Activated T-helper 1 cell treated with anti-CD3 and anti-CD28 coated beads, Interleukin-12 subunit alpha, Interleukin-12 subunit beta, Interleukin-2, Interleukin-4 antibody, amounts not matched to agents 30 ng/mL and 10 ng/mL and 1 ng/mL, durations not matched to agents 14 hours and 24 hours and 36 hours (primary cell): ENCODE results near the gene MICU1. TPM values are rescaled to one million over a fixed set of nuclear protein-coding genes. Genes with fewer than 3 reads are reported as not detected.
"Not testable (repeated sequence)": the region's sequence is repeated elsewhere in the genome, so short reads cannot be mapped to it uniquely, and the experiment has no call there.

Experiments
- DNase-seq: peaks from one replicate; pipeline ENCODE4 v3.0.0; 2021; ENCODE audit warnings: low spot score
- H3K27ac Mint-ChIP-seq: one replicate; pipeline ENCODE4 v1.8.0; 2021; ENCODE audit warnings: mild to moderate bottlenecking, mixed read lengths
- H3K27me3 Mint-ChIP-seq: one replicate; pipeline ENCODE4 v1.8.0; 2022; ENCODE audit warnings: mild to moderate bottlenecking, moderate library complexity, mixed read lengths; ENCODE audit not compliant: insufficient read depth
- H3K36me3 Mint-ChIP-seq: one replicate; pipeline ENCODE4 v1.8.0; 2021; ENCODE audit warnings: low read depth, mixed read lengths
- H3K4me1 Mint-ChIP-seq: one replicate; pipeline ENCODE4 v1.8.0; 2021; ENCODE audit warnings: low read depth, mixed read lengths
- H3K4me3 Mint-ChIP-seq: one replicate; pipeline ENCODE4 v1.8.0; 2021; ENCODE audit warnings: mild to moderate bottlenecking, moderate library complexity, mixed read lengths
- H3K9me3 Mint-ChIP-seq: one replicate; pipeline ENCODE4 v1.8.0; 2021; ENCODE audit warnings: mixed read lengths
- intact Hi-C: fragments of 100-400 bp; cut with micrococcal nuclease; formaldehyde crosslinking; loops from one replicate; pipeline ENCODE4 v1.15.1; 2024
- total RNA-seq: library from RNA; stranded (reverse); gene quantifications from 2 replicates; pipeline ENCODE4 v1.2.3, GENCODE V29; 2022

MICU1 gene
- total RNA-seq, 1 donor from 2014 or later = 28.4 TPM

DNA sequence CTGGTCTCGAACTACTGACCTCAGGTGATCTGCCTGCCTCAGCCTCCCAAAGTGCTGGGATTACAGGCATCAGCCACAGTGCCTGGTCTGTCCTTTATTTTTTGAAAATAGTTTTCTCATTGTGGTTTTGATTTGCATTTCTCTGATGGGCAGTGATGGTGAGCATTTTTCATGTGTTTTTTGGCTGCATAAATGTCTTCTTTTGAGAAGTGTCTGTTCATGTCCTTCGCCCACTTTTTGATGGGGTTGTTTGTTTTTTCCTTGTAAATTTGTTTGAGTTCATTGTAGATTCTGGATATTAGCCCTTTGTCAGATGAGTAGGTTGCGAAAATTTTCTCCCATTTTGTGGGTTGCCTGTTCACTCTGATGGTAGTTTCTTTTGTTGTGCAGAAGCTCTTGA, 182.9 kb downstream of the MICU1 start:
- H3K4me3 Mint-ChIP-seq, DNase-seq, H3K36me3 Mint-ChIP-seq, H3K9me3 Mint-ChIP-seq, H3K4me1 Mint-ChIP-seq, H3K27me3 Mint-ChIP-seq, H3K27ac Mint-ChIP-seq, intact Hi-C loops: not testable (repeated sequence)

- no peaks in the 10 kb centered on the region for H3K4me1 Mint-ChIP-seq
- DNase-seq = no peak
- intact Hi-C loops = no loop called here
Measured at GRCh38 chr10:72435570-72435969, 190.3 kb downstream of the MICU1 start.

DNA sequence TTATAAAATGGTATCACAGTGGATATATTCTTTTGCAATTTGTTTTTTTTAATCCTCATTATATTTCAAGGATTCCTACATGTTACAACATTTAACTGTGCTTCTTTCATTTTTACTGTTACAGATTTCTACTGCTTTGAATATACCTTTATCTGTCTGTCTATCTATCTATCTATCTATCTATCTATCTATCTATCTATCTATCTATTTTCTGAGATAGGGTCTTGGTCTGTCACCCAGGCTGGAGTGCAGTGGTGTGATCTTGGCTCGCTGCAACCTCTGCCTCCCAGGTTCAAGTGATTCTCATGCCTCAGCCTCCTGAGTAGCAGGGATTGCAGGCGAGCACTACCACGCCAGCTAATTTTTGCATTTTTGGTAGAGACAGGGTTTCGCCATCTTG, 194.9 kb downstream of the MICU1 start:
- DNase-seq, H3K4me1 Mint-ChIP-seq, H3K36me3 Mint-ChIP-seq, H3K27ac Mint-ChIP-seq, intact Hi-C loops, H3K4me3 Mint-ChIP-seq, H3K27me3 Mint-ChIP-seq, H3K9me3 Mint-ChIP-seq: not testable (repeated sequence)

More at GRCh38 chr10:72435570-72435969, 190.3 kb downstream of the MICU1 start:
- Mint-ChIP-seq H3K27me3 (no peaks in the 10 kb centered on the region), H3K27ac (no peak overlapping the region), H3K36me3 (no peaks in the 10 kb centered on the region), H3K9me3 (no peaks in the 10 kb centered on the region), H3K4me3 (no peak overlapping the region)

DNA sequence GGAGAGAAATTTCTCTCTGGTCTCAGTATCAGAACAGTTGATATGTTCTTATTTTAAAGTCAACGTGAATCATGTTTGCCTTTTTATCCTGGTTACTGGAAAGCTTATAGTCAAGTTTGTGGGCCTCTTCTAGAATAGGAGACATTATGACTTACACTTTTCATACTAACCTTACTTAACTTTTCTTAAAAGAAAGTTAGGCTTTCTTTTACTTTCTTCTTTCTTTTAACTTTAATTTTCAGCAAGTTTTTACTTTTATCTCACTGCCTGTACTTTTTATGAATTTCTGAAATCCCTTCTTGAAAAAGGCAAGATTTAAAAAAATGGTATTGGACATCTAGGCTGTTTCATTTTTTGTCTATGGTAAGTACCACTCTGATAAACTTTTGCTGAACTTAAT, 195.9 kb downstream of the MICU1 start:
- intact Hi-C loops = no loop called here
- H3K36me3 Mint-ChIP-seq = no peaks in the 10 kb centered on the region

GRCh38 chr10:72426986-72427385, 198.9 kb downstream of the MICU1 start:
- H3K4me1 Mint-ChIP-seq = no peaks in the 10 kb centered on the region
- no peak overlapping the region for H3K4me3 Mint-ChIP-seq
- H3K9me3 Mint-ChIP-seq = peaks cover 3% of the 10 kb centered on the region
- H3K27ac Mint-ChIP-seq = no peak overlapping the region
- DNase-seq = no peak
- H3K36me3 Mint-ChIP-seq = peaks cover 10% of the 10 kb centered on the region
- no peaks in the 10 kb centered on the region for H3K27me3 Mint-ChIP-seq
- intact Hi-C loops = no loop called here

More for the DNA sequence above, 195.9 kb downstream of the MICU1 start:
- H3K4me1 Mint-ChIP-seq = no peaks in the 10 kb centered on the region
- H3K4me3 Mint-ChIP-seq = no peak overlapping the region
- no peaks in the 10 kb centered on the region for H3K27me3 Mint-ChIP-seq
- no peaks in the 10 kb centered on the region for H3K9me3 Mint-ChIP-seq
- no peak overlapping the region for H3K27ac Mint-ChIP-seq
- no peak for DNase-seq

- Mint-ChIP-seq H3K27me3 (no peaks in the 10 kb centered on the region), H3K4me1 (no peaks in the 10 kb centered on the region), H3K36me3 (peaks cover 17% of the 10 kb centered on the region), H3K27ac (no peak overlapping the region), H3K4me3 (no peak overlapping the region), H3K9me3 (peaks cover 3% of the 10 kb centered on the region)
- intact Hi-C loops = no loop called here
- no peak for DNase-seq
Measured at GRCh38 chr10:72425133-72425532, 200.7 kb downstream of the MICU1 start.

- Mint-ChIP-seq H3K36me3 (peaks cover 19% of the 10 kb centered on the region), H3K4me1 (no peaks in the 10 kb centered on the region), H3K27me3 (no peaks in the 10 kb centered on the region), H3K4me3 (no peak overlapping the region), H3K9me3 (peaks cover 3% of the 10 kb centered on the region), H3K27ac (no peak overlapping the region)
- intact Hi-C loops = no loop called here
- no peak for DNase-seq
Measured at GRCh38 chr10:72424561-72424960, 201.3 kb downstream of the MICU1 start.

- Mint-ChIP-seq H3K9me3 (peaks cover 3% of the 10 kb centered on the region), H3K4me3 (no peak overlapping the region), H3K36me3 (peaks cover 19% of the 10 kb centered on the region), H3K27me3 (no peaks in the 10 kb centered on the region), H3K4me1 (no peaks in the 10 kb centered on the region), H3K27ac (no peak overlapping the region)
- DNase-seq = no peak
- intact Hi-C loops = no loop called here
Measured at GRCh38 chr10:72423426-72423825, 202.5 kb downstream of the MICU1 start.

GRCh38 chr10:72421885-72422540, 203.9 kb downstream of the MICU1 start:
- H3K9me3 Mint-ChIP-seq = peaks cover 3% of the 10 kb centered on the region
- DNase-seq = no peak
- H3K27ac Mint-ChIP-seq = no peak overlapping the region
- H3K36me3 Mint-ChIP-seq = peaks cover 19% of the 10 kb centered on the region
- intact Hi-C loops = no loop called here
- H3K4me3 Mint-ChIP-seq = no peak overlapping the region
- no peaks in the 10 kb centered on the region for H3K4me1 Mint-ChIP-seq
- H3K27me3 Mint-ChIP-seq = no peaks in the 10 kb centered on the region

DNA sequence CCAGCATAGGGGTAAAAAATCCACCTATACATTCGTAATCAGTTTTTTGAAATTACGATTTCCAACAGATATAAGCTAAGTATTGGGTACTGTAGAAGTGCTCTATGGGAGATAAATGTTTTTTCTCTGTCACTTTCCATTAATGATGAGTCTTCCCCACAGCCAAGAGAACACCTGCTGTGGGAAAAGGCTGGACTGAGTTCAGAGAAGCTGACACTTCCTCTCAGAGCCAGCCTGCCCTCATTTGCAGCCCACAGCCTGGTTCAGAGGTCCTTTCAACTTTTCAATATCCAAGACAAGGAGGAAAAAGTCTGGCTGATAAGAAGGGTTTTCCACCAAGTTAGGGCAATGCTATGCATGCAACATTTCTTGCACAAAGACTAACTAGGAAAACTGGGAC, 206.6 kb downstream of the MICU1 start:
- no peak overlapping the region for H3K4me3 Mint-ChIP-seq

DNA sequence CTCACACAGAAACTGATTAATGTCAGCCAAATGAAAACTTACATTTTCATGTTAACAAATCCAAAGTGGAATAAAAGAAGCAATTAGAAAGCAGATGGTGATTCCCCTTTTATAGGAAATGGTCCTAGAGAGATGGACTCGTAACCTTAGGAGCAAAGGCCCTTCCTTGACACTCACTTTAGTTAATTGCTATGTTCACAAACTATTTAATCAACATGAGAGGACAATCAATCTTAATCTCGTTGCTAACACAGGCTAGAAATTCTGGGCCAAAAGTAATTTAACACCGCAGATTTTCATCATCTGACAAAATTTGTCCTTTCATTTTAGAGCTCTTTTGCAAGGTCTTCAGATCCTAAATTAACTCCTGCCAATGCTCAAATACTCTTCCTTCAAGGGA, 207.2 kb downstream of the MICU1 start:
- H3K9me3 Mint-ChIP-seq = peaks cover 3% of the 10 kb centered on the region
- H3K4me3 Mint-ChIP-seq = no peak overlapping the region
- no peaks in the 10 kb centered on the region for H3K4me1 Mint-ChIP-seq
- peaks cover 19% of the 10 kb centered on the region for H3K36me3 Mint-ChIP-seq
- no peak for DNase-seq
- no peaks in the 10 kb centered on the region for H3K27me3 Mint-ChIP-seq
- H3K27ac Mint-ChIP-seq = no peak overlapping the region
- intact Hi-C loops = no loop called here

More for the DNA sequence above, 206.6 kb downstream of the MICU1 start:
- peaks cover 19% of the 10 kb centered on the region for H3K36me3 Mint-ChIP-seq
- intact Hi-C loops = no loop called here
- no peaks in the 10 kb centered on the region for H3K4me1 Mint-ChIP-seq
- no peaks in the 10 kb centered on the region for H3K27me3 Mint-ChIP-seq
- no peak overlapping the region for H3K27ac Mint-ChIP-seq
- DNase-seq = no peak
- H3K9me3 Mint-ChIP-seq = peaks cover 3% of the 10 kb centered on the region

- intact Hi-C loops = no loop called here
- H3K36me3 Mint-ChIP-seq = peaks cover 15% of the 10 kb centered on the region
- no peak overlapping the region for H3K4me3 Mint-ChIP-seq
- no peak overlapping the region for H3K27ac Mint-ChIP-seq
- H3K4me1 Mint-ChIP-seq = no peaks in the 10 kb centered on the region
- no peak for DNase-seq
- H3K9me3 Mint-ChIP-seq = peaks cover 3% of the 10 kb centered on the region
- no peaks in the 10 kb centered on the region for H3K27me3 Mint-ChIP-seq
Measured at GRCh38 chr10:72417971-72418370, 207.9 kb downstream of the MICU1 start.

GRCh38 chr10:72416661-72417060, 209.2 kb downstream of the MICU1 start:
- intact Hi-C loops = no loop called here
- Mint-ChIP-seq H3K4me1 (no peaks in the 10 kb centered on the region), H3K4me3 (no peak overlapping the region), H3K9me3 (no peaks in the 10 kb centered on the region), H3K27ac (no peak overlapping the region), H3K27me3 (no peaks in the 10 kb centered on the region), H3K36me3 (peaks cover 6% of the 10 kb centered on the region)
- no peak for DNase-seq

DNA sequence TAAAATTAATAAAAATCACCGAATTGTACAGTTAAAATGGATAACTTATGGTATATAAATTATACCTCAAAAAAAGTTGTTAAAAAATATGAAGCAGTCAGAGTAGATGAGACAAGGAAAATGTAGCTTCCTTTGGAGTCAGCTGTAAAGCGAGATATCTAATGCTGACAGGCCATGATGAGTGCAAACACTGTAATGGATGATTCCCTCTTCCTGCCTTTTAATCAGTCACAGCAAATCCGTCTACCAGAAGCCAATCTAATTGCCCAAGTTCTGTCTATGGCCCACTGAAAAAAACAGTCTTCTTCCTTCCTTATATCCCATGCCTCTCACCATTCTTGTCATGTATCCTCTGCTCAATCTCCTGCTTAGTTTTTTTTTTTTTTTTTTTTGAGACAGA, 211.2 kb downstream of the MICU1 start:
- peaks cover 1% of the 10 kb centered on the region for H3K36me3 Mint-ChIP-seq
- intact Hi-C loops = no loop called here
- H3K4me1 Mint-ChIP-seq = no peaks in the 10 kb centered on the region
- H3K9me3 Mint-ChIP-seq = no peaks in the 10 kb centered on the region
- H3K4me3 Mint-ChIP-seq = no peak overlapping the region
- no peak for DNase-seq
- no peaks in the 10 kb centered on the region for H3K27me3 Mint-ChIP-seq
- no peak overlapping the region for H3K27ac Mint-ChIP-seq
